ENCODE results near the gene ERF. TPM values are rescaled to one million over a fixed set of nuclear protein-coding genes. Genes with fewer than 3 reads are reported as not detected.

The ERF gene
- total RNA-seq, 6 experiments from 2014 or later: 15.4 to 35.7 (median 30.5) TPM

DNA sequence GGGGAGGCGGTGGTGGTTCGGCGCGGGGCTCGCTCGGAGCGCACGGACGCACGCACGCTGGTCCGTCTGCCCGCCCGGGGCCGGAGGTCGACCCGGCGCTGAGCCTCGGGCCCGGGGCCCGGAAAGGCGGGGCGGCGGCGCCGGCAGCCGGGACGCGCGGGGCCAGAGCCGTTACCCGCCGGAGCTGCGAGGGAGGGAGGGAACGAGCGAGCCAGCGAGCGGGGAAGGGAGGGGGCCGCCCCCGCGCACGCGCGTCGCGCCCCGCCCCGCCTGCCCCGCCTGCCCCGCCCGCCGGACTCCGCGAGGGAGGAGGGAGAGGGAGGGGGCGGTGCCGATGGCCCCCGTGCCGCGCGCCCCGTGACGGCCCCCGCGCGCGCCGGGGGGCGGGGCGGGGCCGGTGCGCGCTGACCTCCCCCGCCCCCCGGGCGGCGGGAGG is 29.2 kb upstream of the ERF start:
- intact Hi-C loops (cut with DNase I): no loop called here
- peaks cover 0 to 43% (median 15%) of the 10 kb centered on the region in 4 donors for H3K4me1 ChIP-seq
- TF ChIP-seq CTCF (IDR thresholded peaks at IDR 0.05): no peak
- peak; percentile 59 for TF ChIP-seq POLR2A (IDR thresholded peaks at IDR 0.05)
- peak overlapping the region; percentile 67 to 90 (median 72) for H3K27ac ChIP-seq
- DNase-seq (peak; percentile 86 to 90 (median 86)), ATAC-seq (peak; percentile 42 to 66 (median 56))
- H3K27me3 ChIP-seq: no peaks in the 10 kb centered on the region
- H3K36me3 ChIP-seq: peaks cover 0 to 22% (median 14%) of the 10 kb centered on the region in 4 donors
- H3K9me3 ChIP-seq: no peaks in the 10 kb centered on the region
- H3K4me3 ChIP-seq: peak overlapping the region in 2 of 3 donors; percentile 44 to 68
- WGBS (ENCODE audit: insufficient coverage, low coverage, low lambda C conversion rate, missing lambda C conversion rate): no CpG with 5 or more reads among the region's 76 CpGs

- TF ChIP-seq POLR2A (IDR thresholded peaks at IDR 0.05): no peak
- no peak for TF ChIP-seq CTCF (IDR thresholded peaks at IDR 0.05)
- DNase-seq: peak; percentile 97 to 98 (median 97)
- ATAC-seq: peak; percentile 65 to 82 (median 76)
- H3K27me3 ChIP-seq: no peaks in the 10 kb centered on the region
- H3K36me3 ChIP-seq: peaks cover 0 to 16% (median 9%) of the 10 kb centered on the region in 4 donors
- H3K4me3 ChIP-seq: peak overlapping the region; percentile 35 to 68 (median 51)
- intact Hi-C loops (cut with DNase I): no loop called here
- peak overlapping the region; percentile 74 to 90 (median 78) for H3K27ac ChIP-seq
- WGBS (ENCODE audit: insufficient coverage, low coverage, low lambda C conversion rate, missing lambda C conversion rate): 5% methylated on average over 35 of the region's 74 CpGs
- peaks cover 0 to 49% (median 17%) of the 10 kb centered on the region in 4 donors for H3K4me1 ChIP-seq
- H3K9me3 ChIP-seq: no peaks in the 10 kb centered on the region
These were observed 28.5 kb upstream of the ERF start for GRCh38 chr19:42283188-42284065.

- 49% methylated on average over 4 of the region's 4 CpGs for WGBS (ENCODE audit: insufficient coverage, low coverage, low lambda C conversion rate, missing lambda C conversion rate)
- no peak for TF ChIP-seq POLR2A (IDR thresholded peaks at IDR 0.05)
- TF ChIP-seq CTCF (IDR thresholded peaks at IDR 0.05): no peak
- no peaks in the 10 kb centered on the region for H3K9me3 ChIP-seq
- H3K4me1 ChIP-seq: peaks cover 0 to 54% (median 20%) of the 10 kb centered on the region in 4 donors
- no peaks in the 10 kb centered on the region for H3K27me3 ChIP-seq
- H3K4me3 ChIP-seq: peak overlapping the region in 1 of 3 donors; percentile 68
- intact Hi-C loops (cut with DNase I): no loop called here
- DNase-seq: no peak
- peaks cover 0 to 10% (median 4%) of the 10 kb centered on the region in 4 donors for H3K36me3 ChIP-seq
- no peak for ATAC-seq
- peak overlapping the region; percentile 74 to 90 (median 78) for H3K27ac ChIP-seq
These were observed 27.9 kb upstream of the ERF start for GRCh38 chr19:42282819-42283187.

DNA sequence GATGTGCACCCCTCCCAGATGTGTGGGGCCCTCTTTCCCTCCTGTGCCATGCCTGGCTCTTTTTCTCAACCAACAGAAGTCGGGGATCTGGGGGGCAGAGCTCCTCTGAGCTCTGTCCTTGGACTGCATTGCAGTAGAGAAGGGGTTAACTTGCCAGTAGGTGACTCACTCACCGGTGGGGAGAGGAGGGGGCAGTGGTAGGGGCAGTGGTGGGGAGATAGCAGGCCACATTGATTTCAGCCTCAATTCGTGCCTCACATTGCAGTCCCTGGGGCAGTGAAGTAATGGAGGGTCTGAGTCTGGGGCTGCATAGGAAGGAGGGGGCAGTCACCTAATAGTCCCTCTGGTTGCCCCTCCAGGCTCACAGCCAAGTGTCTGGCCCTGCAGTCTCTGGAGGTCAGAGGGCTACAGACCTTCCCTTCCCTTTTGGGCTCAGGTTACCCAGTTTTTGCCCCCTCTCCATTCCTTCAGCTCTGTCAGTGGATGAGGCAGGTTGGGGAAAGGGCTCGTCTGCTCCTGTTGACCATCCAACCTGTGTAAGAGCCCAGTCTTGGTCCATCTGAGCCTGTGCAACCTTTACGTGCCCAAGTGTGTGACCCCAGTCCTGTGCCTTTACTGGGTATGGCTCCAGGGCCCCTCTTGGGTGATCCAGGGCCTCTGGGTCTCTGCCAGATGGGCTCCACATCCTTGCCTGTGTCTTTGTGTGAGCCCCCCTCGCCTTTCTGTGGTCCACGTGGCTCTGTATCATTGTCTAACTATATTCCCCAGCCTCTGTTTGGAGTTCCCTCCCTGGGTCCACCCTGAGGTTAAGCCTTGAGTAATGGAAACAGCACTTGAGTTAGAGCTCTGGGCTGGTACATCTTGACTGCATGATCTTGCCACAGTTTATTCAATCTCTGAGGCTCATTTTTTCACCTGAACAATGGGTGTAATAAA is 27.2 kb upstream of the ERF start:
- intact Hi-C loops (cut with DNase I): no loop called here
- Histone ChIP-seq H3K27me3 (no peaks in the 10 kb centered on the region), H3K4me3 (no peak overlapping the region), H3K27ac (peak overlapping the region; percentile 6 to 90 (median 78)), H3K9me3 (no peaks in the 10 kb centered on the region), H3K4me1 (peaks cover 0 to 60% (median 23%) of the 10 kb centered on the region in 4 donors), H3K36me3 (peaks cover 0 to 3% (median 0%) of the 10 kb centered on the region in 4 donors)
- 42% methylated on average over 5 of the region's 7 CpGs for WGBS (ENCODE audit: insufficient coverage, low coverage, low lambda C conversion rate, missing lambda C conversion rate)
- TF ChIP-seq POLR2A (IDR thresholded peaks at IDR 0.05) (no peak), CTCF (IDR thresholded peaks at IDR 0.05) (no peak)
- DNase-seq: peak in 2 of 3 donors; percentile 36 to 49
- no peak for ATAC-seq

Measured in right lobe of liver (tissue), 6 donors.